K562 (cell line): ENCODE results near the gene SEC16A. TPM values are rescaled to one million over a fixed set of nuclear protein-coding genes. Genes with fewer than 3 reads are reported as not detected.
A peak's percentile ranks its signal among the peaks of the same experiment; 100 is the strongest.

Experiments
- ATAC-seq: fragments of 200-7000 bp; cut with Tn5 transposase; 3 replicates; pipeline ENCODE4 v1.9.1; 2020; ENCODE audit warnings: moderate library complexity
- BruUV-seq: library from RNA; stranded (reverse); fragments of 400-500 nt; replicated peaks from 2 replicates; lab custom pipeline; 2021; lab: Mats Ljungman, UMichigan
- CTCF ChIA-PET: fragments of 300-600 bp; formaldehyde crosslinking; extraction: SDS; loops from one replicate; lab custom pipeline; 2021; ENCODE audit warnings: low intra/inter-chr PET ratio; lab: Yijun Ruan, JAX
- POLR2A ChIA-PET: fragments of 300-600, 350-650 bp; sonication (Branson Sonifier 250); formaldehyde crosslinking; extraction: SDS; loops from one replicate; lab custom pipeline; 2021; ENCODE audit warnings: antibody characterized with exemption, inconsistent platforms; lab: Yijun Ruan, JAX
- DNase-seq, 4 experiments: peaks; one replicate each; pipeline versions ENCODE4 v3.0.0 to v3.0.0-alpha.2; 2011 to 2018; ENCODE audit warnings: low spot score in 3 of 4, mixed read lengths in 3 of 4; ENCODE audit errors: extremely low read depth in 1 of 4
- FAIRE-seq: peaks from 2 replicates; lab custom pipeline; 2011; peaks lifted over from hg19 to GRCh38; lab: Jason Lieb, UNC
- H2AFZ ChIP-seq: 2 replicates; pipeline ENCODE4 v1.6.0; 2011; ENCODE audit warnings: low read depth, low read length, control low read depth, inconsistent platforms
- H3K27ac ChIP-seq: fragments of 200-600 bp; 3 replicates; pipeline ENCODE4 v1.8.0; 2011; ENCODE audit warnings: low read depth, mild to moderate bottlenecking, control low read depth, inconsistent platforms, low read length, moderate library complexity, mixed read lengths; ENCODE audit errors: extremely low read depth
- H3K27me3 ChIP-seq, 2 experiments: fragments of 300-600 bp in 1 of 2; 2 replicates in 1 of 2; 3 replicates in 1 of 2; pipeline versions ENCODE4 v1.6.0 to v1.8.0; 2011; ENCODE audit warnings: inconsistent platforms in 2 of 2, low read length in 2 of 2, mild to moderate bottlenecking in 1 of 2, mixed read lengths in 1 of 2, moderate library complexity in 1 of 2; ENCODE audit not compliant: control insufficient read depth in 2 of 2, insufficient read depth in 2 of 2
- H3K36me3 ChIP-seq: fragments of 300-600 bp; 3 replicates; pipeline ENCODE4 v1.8.0; 2011; ENCODE audit warnings: mild to moderate bottlenecking, low read length, inconsistent platforms; ENCODE audit not compliant: control insufficient read depth, insufficient read depth
- H3K4me1 ChIP-seq, 2 experiments: fragments of 200-600 bp in 1 of 2; replicated peaks in 1 of 2; 2 replicates in 1 of 2; 3 replicates in 1 of 2; pipeline versions ENCODE4 v1.5.1 to v1.8.0; 2011; ENCODE audit warnings: inconsistent platforms in 2 of 2, low read length in 2 of 2, mild to moderate bottlenecking in 1 of 2, mixed read lengths in 1 of 2, moderate library complexity in 1 of 2; ENCODE audit not compliant: control insufficient read depth in 2 of 2, insufficient read depth in 2 of 2
- H3K4me2 ChIP-seq: 2 replicates; pipeline ENCODE4 v1.6.1; 2011; ENCODE audit warnings: low read length, control low read depth, inconsistent platforms, mixed read lengths; ENCODE audit not compliant: insufficient read depth
- H3K4me3 ChIP-seq: fragments of 200-600 bp; sonication (generic), shearing (Covaris generic); 2 replicates; pipeline ENCODE4 v1.5.1; 2016; ENCODE audit warnings: control low read depth, inconsistent platforms
- H3K79me2 ChIP-seq: fragments of 200-600 bp; 3 replicates; pipeline ENCODE4 v1.8.0; 2011; ENCODE audit warnings: low read length, inconsistent platforms; ENCODE audit not compliant: control insufficient read depth, insufficient read depth
- H3K9ac ChIP-seq, 2 experiments: 2 replicates each; pipeline versions ENCODE4 v1.6.0 to v1.6.1; 2011; ENCODE audit warnings: low read depth in 2 of 2, low read length in 2 of 2, control low read depth in 1 of 2, inconsistent platforms in 1 of 2, mild to moderate bottlenecking in 1 of 2, mixed read lengths in 1 of 2; ENCODE audit not compliant: insufficient read depth in 1 of 2
- H3K9me1 ChIP-seq: one replicate; pipeline ENCODE4 v1.6.0; 2011; ENCODE audit warnings: inconsistent platforms, mild to moderate bottlenecking, low read length, moderate library complexity; ENCODE audit not compliant: control insufficient read depth, insufficient read depth
- H3K9me3 ChIP-seq: replicated peaks from 2 replicates; pipeline ENCODE4 v1.5.1; 2011; ENCODE audit warnings: low read depth, low read length, inconsistent platforms; ENCODE audit not compliant: control insufficient read depth, insufficient read depth
- H4K20me1 ChIP-seq: replicated peaks from 2 replicates; pipeline ENCODE4 v1.6.1; 2011; ENCODE audit warnings: low read length, inconsistent platforms, mixed read lengths; ENCODE audit not compliant: control insufficient read depth, insufficient read depth
- ETS1 ChIP-seq: conservative IDR thresholded peaks from 2 replicates; pipeline ENCODE4 v1.6.1; 2011; ENCODE audit warnings: low read depth, mild to moderate bottlenecking, low read length; ENCODE audit not compliant: control insufficient read depth
- KAT2B ChIP-seq: IDR thresholded peaks from one replicate; pipeline ENCODE4 v1.6.1; 2012; ENCODE audit warnings: low read depth, mild to moderate bottlenecking, control low read depth, inconsistent platforms, low read length, moderate library complexity
- PHF8 ChIP-seq: fragments of 200-600 bp; sonication (generic); IDR thresholded peaks from 2 replicates; pipeline ENCODE4 v1.6.1; 2012; ENCODE audit warnings: mixed run types, mild to moderate bottlenecking, inconsistent platforms, low read length, moderate library complexity, borderline replicate concordance
- RCOR1 ChIP-seq, 2 experiments: IDR thresholded peaks; 2 replicates each; pipeline ENCODE4 v1.6.1; 2012; ENCODE audit warnings: low read depth in 2 of 2, low read length in 2 of 2, borderline replicate concordance in 1 of 2, improper control_type of control experiment in 1 of 2
- SIX5 ChIP-seq, 2 experiments: IDR thresholded peaks; 2 replicates each; pipeline ENCODE4 v1.6.1; 2011; ENCODE audit warnings: low read length in 2 of 2, borderline replicate concordance in 1 of 2, low read depth in 1 of 2, mild to moderate bottlenecking in 1 of 2, moderate library complexity in 1 of 2; ENCODE audit not compliant: insufficient read depth in 1 of 2
- WGBS: fragments of 100-300 bp; shearing (Covaris generic); methylation state at CpG from one replicate; pipeline ENCODE4 v1.1.6; 2016; ENCODE audit warnings: low coverage, mixed read lengths; ENCODE audit not compliant: insufficient coverage; ENCODE audit errors: missing lambda C conversion rate; 5-methylcytosine and 5-hydroxymethylcytosine counted together
- in situ Hi-C: fragments of 300-500 bp; cut with MboI; formaldehyde crosslinking; loops from 4 replicates; pipeline ENCODE4 v1.15.0; 2018; ENCODE audit warnings: inconsistent platforms, mixed read lengths
- intact Hi-C: fragments of 100-400 bp; cut with micrococcal nuclease; formaldehyde crosslinking; loops from 2 replicates; pipeline ENCODE4 v1.14.2; 2022
- polyA plus RNA-seq, 8 experiments: library from polyadenylated mRNA; depleted of rRNA in 4 of 8; stranded (reverse) in 5 of 8; unstranded in 3 of 8; fragments of >200 nt; fragmentation: Nextera tagmentation in 2 of 8; fragmentation: Illumina TruSeq in 1 of 8; extraction: Ambion mirVana in 2 of 8; extraction: Trizol in 1 of 8; gene quantifications; 2 replicates each; pipeline versions ENCODE4 v1.2.1 to v1.2.3, GENCODE V29; 2011 to 2014; ENCODE audit warnings: inconsistent platforms in 1 of 8, missing spikeins in 1 of 8
- total RNA-seq, 7 experiments: library from RNA; depleted of rRNA in 6 of 7; stranded (reverse); fragments of >200 nt in 6 of 7; fragmentation: Illumina TruSeq in 2 of 7; extraction: Trizol in 2 of 7; gene quantifications; 2 replicates each; pipeline versions ENCODE4 v1.2.1 to v1.2.3, GENCODE V29; 2011 to 2021; ENCODE audit warnings: low replicate concordance in 1 of 7
- TF ChIP-seq, protein P1 (sequence below): fragments of 250-450 bp; sonication (Bioruptor Pico); IDR thresholded peaks from 2 replicates; pipeline ENCODE4 v1.4.0; 2020; ENCODE audit warnings: mild to moderate bottlenecking, moderate library complexity
- TF ChIP-seq, protein P2 (sequence below): fragments of 250-450 bp; sonication (Bioruptor Pico); IDR thresholded peaks from 2 replicates; pipeline ENCODE4 v1.8.0; 2022; ENCODE audit warnings: inconsistent platforms
- TF ChIP-seq, protein P3 (sequence below), 3 experiments: IDR thresholded peaks in 2 of 3; conservative IDR thresholded peaks in 1 of 3; 2 replicates each; pipeline ENCODE4 v1.5.1; 2011 to 2012; ENCODE audit warnings: low read length in 3 of 3, mild to moderate bottlenecking in 3 of 3, control low read depth in 2 of 3, improper control_type of control experiment in 1 of 3, inconsistent platforms in 1 of 3, low read depth in 1 of 3, mixed read lengths in 1 of 3, moderate library complexity in 1 of 3; ENCODE audit not compliant: insufficient read depth in 2 of 3

SEC16A gene
- total and polyA plus RNA-seq, 9 of the 15 experiments (the other 6 are each of a cell fraction or from before 2014, with no cell fraction given): 8.3 to 62.8 (median 14.0) TPM

DNA sequence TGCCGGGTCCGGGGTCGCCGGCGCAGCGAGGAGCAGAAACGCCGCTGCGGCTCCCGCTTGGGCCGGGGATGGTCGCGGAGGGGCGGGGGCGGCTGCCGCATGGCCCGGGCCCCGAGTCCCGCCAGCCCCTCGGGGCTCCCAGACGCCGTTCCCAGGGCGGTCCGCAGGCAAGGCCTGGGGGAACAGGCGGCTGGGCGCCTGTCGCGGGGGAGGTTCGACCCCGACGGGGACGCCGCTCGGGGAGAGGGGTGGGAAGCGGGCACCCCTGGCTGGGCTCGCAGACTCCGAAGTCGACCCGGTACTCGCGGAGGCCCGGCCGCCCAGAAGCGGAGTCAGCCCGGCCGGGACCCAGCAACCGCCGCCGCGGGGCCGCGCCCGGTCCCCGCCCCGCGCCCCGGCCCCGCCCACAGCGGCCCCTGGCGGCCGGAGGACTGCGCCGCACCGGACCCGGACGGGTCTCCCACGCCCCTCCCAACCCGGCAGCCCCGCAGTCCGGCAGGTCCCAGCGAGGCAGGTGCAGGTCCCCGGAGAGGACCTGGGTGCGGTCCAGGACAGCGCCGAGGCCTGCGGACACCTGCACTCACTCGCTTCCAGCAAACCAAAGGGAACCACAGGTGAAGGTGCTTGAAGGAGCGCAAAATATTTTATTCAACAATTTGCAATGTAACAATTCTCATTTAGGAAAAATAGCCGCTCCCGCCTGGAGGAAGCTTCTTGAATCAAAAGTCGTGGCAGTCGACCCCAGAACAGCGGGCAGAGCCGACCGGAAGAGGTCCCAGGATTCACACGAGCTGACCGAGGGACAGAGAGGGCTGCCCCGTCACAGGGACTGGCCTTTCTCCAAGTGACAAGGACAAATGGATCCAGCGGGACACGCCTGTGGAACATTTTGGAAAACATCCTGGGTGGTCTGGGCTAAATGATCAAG lies 43.1 kb downstream of the SEC16A start, which contains the start of gene INPP5E:
Gene INPP5E (minus strand): TSS at position 365 of the 928 bp plus-strand sequence. CDS start 426 bp downstream, outside the sequence.
- intact Hi-C loops: no loop called here
- TF ChIP-seq PHF8 (peak; percentile 64; the same call in 1 of the 2 replicates), KAT2B (no peak), SIX5 (IDR thresholded peaks at IDR 0.05; ENCODE audit: borderline replicate concordance in 1 of 2, insufficient read depth in 1 of 2, low read depth in 1 of 2, low read length in 2 of 2) (no peak), RCOR1 (IDR thresholded peaks at IDR 0.05; ENCODE audit: borderline replicate concordance in 1 of 2, low read depth in 2 of 2, low read length in 2 of 2) (0 out of 4 replicates have a peak, but pooled peaks of 1 of the 2 experiments have one; percentile 6), ETS1 (peak; percentile 23; the same call in 1 of the 2 replicates)
- TF ChIP-seq, protein P1, sequence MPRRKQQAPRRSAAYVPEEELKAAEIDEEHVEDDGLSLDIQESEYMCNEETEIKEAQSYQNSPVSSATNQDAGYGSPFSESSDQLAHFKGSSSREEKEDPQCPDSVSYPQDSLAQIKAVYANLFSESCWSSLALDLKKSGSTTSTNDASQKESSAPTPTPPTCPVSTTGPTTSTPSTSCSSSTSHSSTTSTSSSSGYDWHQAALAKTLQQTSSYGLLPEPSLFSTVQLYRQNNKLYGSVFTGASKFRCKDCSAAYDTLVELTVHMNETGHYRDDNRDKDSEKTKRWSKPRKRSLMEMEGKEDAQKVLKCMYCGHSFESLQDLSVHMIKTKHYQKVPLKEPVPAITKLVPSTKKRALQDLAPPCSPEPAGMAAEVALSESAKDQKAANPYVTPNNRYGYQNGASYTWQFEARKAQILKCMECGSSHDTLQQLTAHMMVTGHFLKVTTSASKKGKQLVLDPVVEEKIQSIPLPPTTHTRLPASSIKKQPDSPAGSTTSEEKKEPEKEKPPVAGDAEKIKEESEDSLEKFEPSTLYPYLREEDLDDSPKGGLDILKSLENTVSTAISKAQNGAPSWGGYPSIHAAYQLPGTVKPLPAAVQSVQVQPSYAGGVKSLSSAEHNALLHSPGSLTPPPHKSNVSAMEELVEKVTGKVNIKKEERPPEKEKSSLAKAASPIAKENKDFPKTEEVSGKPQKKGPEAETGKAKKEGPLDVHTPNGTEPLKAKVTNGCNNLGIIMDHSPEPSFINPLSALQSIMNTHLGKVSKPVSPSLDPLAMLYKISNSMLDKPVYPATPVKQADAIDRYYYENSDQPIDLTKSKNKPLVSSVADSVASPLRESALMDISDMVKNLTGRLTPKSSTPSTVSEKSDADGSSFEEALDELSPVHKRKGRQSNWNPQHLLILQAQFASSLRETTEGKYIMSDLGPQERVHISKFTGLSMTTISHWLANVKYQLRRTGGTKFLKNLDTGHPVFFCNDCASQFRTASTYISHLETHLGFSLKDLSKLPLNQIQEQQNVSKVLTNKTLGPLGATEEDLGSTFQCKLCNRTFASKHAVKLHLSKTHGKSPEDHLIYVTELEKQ: no peak
- TF ChIP-seq, protein P2, sequence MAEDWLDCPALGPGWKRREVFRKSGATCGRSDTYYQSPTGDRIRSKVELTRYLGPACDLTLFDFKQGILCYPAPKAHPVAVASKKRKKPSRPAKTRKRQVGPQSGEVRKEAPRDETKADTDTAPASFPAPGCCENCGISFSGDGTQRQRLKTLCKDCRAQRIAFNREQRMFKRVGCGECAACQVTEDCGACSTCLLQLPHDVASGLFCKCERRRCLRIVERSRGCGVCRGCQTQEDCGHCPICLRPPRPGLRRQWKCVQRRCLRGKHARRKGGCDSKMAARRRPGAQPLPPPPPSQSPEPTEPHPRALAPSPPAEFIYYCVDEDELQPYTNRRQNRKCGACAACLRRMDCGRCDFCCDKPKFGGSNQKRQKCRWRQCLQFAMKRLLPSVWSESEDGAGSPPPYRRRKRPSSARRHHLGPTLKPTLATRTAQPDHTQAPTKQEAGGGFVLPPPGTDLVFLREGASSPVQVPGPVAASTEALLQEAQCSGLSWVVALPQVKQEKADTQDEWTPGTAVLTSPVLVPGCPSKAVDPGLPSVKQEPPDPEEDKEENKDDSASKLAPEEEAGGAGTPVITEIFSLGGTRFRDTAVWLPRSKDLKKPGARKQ (CRISPR knock-in tag): no peak
- TF ChIP-seq, protein P3, sequence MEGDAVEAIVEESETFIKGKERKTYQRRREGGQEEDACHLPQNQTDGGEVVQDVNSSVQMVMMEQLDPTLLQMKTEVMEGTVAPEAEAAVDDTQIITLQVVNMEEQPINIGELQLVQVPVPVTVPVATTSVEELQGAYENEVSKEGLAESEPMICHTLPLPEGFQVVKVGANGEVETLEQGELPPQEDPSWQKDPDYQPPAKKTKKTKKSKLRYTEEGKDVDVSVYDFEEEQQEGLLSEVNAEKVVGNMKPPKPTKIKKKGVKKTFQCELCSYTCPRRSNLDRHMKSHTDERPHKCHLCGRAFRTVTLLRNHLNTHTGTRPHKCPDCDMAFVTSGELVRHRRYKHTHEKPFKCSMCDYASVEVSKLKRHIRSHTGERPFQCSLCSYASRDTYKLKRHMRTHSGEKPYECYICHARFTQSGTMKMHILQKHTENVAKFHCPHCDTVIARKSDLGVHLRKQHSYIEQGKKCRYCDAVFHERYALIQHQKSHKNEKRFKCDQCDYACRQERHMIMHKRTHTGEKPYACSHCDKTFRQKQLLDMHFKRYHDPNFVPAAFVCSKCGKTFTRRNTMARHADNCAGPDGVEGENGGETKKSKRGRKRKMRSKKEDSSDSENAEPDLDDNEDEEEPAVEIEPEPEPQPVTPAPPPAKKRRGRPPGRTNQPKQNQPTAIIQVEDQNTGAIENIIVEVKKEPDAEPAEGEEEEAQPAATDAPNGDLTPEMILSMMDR (IDR thresholded peaks at IDR 0.05 in 2 of 3, conservative IDR thresholded peaks at IDR 0.05 in 1 of 3; ENCODE audit: insufficient read depth in 2 of 3, low read depth in 1 of 3, low read length in 3 of 3): peak; percentile 50 to 68 (median 55); a peak in 4 of 6 replicates

More for the DNA sequence above, 43.1 kb downstream of the SEC16A start, which contains the start of gene INPP5E:
- ChIA-PET POLR2A (interaction anchor here (1.0 to 2.2 kb wide), 5 partner anchors 9 to 30 kb away, joined by 3 to 9 read pairs (median 4); partner anchors contain the start of genes ENTR1 and PMPCA), CTCF (no interaction called here)
- Histone ChIP-seq H3K9me1 (peaks cover 14% of the 10 kb centered on the region), H3K79me2 (peaks cover 47% of the 10 kb centered on the region), H2AFZ (peak within 1 kb of the TSS; percentile 79), H3K4me3 (peak within 1 kb of the TSS; percentile 92), H3K4me1 (peaks cover 21 to 52% of the 10 kb centered on the region in 2 experiments), H3K4me2 (peak within 1 kb of the TSS; percentile 83), H4K20me1 (peaks cover 34% of the 10 kb centered on the region), H3K9ac (peak within 1 kb of the TSS; percentile 82 to 98; a peak in 3 of 4 replicates), H3K36me3 (peaks cover 66% of the 10 kb centered on the region; the same call in 2 of the 3 replicates), H3K27ac (peak within 1 kb of the TSS; percentile 87), H3K9me3 (no peaks in the 10 kb centered on the region), H3K27me3 (no peaks in the 10 kb centered on the region)
- WGBS: 11% methylated on average over 47 of the region's 90 CpGs
- DNase-seq (peak; percentile 84 to 95 (median 94)), ATAC-seq (peak; percentile 88), FAIRE-seq (no peak)
- in situ Hi-C loops: no loop called here
- no TSS peak for BruUV-seq
